ENCODE results near the gene TM7SF2.
"Not testable (repeated sequence)": the region's sequence is repeated elsewhere in the genome, so short reads cannot be mapped to it uniquely, and the experiment has no call there.

The TM7SF2 gene

DNA sequence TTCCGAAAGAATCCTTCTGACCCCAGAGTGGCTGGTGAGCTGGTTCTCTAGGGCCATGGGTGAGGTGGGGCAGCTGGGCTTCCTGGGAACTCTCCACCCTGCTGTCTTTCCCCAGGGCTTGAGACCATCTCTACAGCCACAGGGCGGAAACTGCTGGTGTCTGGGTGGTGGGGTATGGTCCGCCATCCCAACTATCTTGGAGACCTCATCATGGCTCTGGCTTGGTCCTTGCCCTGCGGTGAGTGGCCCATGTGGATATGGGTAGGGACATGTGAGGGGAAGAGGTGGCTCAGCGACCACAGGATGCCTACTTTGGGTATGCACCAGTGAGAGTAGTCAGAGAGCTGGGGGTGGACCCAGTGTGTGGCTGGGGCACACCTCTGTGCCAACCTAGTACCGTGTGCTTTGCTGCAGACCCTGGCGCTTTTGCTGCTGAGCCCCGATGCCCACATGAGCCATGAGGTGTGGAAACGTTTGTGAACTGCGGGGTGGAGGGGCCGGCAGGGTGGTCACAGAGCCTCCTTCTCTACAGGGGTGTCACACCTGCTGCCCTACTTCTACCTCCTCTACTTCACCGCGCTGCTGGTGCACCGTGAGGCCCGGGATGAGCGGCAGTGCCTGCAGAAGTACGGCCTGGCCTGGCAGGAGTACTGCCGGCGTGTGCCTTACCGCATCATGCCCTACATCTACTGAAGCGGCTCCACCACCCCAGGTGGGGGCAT, 3.9 kb downstream of the TM7SF2 start:
- no peak for DNase-seq

DNA sequence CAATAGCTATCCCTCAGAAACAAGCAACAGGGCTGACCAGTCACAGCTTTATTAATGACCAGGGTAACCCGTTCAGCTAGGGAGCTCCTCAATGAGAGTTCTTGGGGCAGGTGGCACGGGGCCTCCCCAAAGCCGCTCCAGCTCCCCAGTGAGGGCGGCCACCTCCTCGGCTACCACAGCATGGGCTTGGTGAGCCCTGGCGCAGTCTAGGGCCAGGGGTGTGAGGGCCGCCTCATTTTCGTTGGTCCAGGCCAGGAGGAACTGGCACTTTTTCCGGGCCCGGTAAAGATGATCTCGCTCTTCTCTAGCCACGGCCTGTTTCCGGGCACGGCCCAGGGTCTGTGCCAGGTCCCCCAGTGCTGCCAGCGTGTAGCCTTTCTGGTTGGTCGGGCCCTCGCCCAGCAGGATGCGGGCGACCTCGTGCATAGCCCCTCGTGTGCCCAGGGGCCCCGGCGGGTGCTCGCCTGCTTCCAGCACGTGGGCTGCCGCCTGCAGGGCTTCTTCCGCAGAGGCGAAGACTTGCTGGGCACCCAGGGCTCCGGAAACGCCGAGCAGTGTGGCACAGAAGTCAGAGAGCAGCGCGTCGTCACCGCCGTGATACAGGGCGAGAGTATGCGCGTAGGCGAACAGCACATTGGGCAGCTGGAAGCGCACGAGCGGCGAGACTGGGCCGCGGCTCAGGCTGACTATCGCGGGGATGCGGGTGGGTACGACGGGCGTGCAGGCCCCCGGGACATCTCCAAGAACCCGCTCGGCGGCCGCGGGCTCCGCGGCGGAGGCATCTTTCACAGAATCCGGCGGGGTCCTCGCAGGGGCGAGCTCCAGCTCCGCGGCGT, 4.9 kb downstream of the TM7SF2 start:
- peak; percentile 20 for DNase-seq

DNA sequence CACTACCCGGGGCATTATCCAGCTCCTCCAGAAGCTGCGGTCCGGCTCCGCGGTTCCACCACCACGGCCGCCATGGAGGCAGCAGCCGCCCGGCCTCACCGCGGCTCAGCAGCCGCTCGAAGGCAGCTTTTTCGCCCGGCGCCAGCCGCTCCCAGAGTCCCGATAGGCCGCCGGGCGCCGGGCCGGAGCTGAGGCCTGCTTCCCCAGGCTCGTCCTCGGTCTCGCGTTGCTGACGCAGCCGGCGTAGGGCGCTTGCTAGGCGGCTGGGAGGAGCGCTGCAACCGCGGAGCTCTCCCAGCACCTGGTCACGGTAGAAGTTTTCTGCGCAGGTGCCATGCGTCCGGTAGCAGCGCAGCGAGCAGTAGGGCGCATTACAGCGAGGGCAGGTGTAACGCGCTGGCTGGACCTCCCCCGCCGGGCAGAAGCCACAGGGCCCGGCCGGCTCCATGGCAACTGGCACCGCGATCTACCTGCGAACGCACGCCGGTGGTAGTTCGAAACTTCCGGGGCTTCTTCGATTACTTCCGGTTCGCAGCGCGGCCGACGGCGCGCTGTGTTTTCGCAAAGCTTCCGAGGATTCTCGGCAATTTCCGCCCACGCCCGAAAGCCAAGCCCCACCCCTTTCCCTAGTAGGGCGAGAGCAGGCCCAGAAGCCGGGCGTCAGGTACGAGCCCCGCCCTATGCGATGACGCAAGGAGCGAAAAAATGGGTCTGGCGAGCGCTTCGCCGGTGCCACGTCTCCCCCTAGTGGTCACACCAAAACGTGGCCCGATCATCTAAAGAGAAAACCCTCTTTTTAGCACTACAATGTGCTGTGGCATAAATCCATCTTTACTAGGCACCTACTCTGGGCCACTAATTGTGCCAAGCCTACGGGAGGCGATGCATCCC, 5.8 kb downstream of the TM7SF2 start, which contains the start of gene ZNHIT2:
Gene ZNHIT2, minus strand, starts transcription at position 496 of the 891 bp plus-strand sequence. Its CDS starts 48 bp downstream, at position 448.
- peak; percentile 99 for DNase-seq

DNA sequence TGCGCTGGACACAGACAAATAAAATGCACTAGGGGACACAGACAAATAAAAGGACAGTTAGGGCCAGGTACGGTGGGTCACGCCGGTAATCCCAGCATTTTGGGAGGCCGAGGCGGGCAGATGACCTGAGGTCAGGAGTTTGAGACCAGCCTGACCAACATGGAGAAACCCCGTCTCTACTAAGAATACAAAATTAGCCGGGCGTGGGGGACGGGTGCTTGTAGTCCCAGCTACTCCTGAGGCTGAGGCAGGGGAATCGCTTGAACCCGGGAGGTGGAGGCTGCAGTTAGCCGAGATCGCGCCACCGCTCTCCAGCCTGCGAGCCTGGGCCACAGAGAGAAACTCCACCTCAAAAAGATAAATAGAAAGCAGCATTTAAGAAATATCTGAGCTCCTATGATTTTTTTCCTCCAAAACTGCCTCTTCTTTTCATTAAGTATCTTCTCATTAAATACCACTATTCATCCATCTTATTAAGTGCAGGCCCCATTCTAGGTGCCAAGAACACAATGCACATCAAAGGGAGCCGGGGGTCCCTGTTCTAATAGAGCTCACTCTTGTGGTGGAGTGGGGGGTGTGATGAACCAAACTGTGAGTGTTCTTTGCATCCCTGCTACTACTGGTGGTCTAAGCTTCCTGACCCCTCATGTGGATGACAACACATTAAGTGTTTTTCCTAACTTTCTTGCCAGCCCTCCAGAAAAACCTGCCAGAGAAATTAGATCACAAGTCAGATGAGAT, 6.6 kb downstream of the TM7SF2 start:
- DNase-seq, result no peak

DNA sequence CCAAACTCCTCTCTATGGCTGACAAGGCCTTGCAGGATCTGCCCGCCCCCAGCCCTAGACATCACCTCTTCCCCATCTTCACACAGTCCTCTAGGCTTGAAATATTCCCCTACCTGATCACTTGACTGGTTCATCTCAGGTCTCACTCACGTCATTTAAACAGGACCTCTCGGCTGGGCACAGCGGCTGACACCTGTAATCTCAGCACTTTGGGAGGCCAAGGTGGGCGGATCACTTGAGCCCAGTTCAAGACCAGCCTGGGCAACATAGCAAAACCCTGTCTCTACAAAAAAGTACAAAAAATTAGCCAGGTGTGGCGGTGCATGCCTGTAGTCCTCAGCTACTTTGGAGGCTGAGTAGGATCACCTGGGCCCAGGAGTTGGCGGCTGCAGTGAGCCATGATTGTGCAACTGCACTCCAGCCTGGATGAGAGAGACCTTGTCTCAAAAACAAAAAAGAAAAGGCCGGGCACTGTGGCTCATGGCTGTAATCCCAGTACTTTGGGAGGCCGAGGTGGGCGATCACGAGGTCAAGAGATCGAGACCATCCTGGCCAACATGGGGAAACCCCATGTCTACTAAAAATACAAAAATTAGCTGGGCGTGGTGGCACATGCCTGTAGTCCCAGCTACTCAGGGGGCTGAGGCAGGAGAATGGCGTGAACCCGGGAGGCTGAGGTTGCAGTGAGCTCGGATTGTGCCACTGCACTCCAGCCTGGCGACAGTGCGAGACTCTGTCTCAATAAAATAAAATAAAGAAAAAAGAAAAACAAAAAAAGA, 7.4 kb downstream of the TM7SF2 start:
- not testable (repeated sequence) for DNase-seq

DNA sequence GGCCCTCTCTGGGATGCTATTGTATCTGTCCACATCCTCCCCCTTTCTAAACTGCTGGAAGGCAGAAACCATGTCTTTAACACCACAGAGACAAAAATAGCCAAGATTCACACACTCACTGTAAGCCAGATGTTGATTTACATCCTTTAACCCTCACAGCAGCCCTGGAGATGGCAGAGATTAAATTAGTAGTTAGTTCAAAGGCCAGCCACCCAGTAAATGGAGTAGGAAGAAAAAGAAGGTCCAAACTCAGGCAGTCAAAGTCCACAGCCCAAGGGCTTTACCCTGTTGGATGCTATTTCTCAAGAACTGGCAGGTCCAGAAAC, 8.0 kb downstream of the TM7SF2 start:
- DNase-seq, result no peak

DNA sequence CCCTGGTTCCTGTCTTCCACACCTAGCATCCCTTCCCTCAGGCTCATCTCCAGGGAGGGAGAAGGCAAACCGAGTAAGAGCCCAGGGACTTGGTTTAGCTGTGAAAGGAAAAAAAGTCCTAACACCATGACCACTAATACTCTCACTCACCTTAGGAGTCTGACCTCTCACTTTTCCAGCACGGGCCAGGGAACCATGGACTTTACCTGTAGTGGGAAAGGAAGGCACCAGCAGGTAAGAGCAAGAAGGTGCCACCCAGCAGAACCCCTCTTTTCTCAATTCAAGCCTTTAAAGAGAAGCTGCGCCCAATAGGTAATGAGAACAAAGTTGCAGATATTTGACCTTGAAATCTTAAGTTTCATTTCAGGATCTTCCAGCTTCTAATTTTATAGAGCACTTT, 9.2 kb downstream of the TM7SF2 start:
- DNase-seq, result no peak

DNA sequence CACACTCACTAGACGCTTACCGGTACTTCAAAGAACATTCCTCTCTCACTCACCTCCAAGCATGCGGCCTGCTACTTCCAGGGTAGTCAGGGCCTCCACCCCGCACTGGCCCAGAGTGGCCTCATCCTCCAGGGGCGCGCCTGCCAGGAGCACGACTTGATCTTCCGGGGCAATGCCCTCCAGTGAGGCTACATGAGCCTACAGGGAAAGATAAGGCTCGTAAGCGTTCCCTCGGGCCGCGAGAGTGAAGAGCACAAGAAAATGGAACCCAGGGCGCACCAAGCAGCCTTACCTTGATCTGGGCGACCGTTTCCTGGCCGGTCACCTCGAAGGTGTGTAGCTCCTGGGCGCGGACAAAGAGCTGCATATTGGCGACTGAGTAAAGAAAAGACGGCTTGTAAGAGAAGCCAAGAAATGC, 9.8 kb downstream of the TM7SF2 start:
- no peak for DNase-seq

DNA sequence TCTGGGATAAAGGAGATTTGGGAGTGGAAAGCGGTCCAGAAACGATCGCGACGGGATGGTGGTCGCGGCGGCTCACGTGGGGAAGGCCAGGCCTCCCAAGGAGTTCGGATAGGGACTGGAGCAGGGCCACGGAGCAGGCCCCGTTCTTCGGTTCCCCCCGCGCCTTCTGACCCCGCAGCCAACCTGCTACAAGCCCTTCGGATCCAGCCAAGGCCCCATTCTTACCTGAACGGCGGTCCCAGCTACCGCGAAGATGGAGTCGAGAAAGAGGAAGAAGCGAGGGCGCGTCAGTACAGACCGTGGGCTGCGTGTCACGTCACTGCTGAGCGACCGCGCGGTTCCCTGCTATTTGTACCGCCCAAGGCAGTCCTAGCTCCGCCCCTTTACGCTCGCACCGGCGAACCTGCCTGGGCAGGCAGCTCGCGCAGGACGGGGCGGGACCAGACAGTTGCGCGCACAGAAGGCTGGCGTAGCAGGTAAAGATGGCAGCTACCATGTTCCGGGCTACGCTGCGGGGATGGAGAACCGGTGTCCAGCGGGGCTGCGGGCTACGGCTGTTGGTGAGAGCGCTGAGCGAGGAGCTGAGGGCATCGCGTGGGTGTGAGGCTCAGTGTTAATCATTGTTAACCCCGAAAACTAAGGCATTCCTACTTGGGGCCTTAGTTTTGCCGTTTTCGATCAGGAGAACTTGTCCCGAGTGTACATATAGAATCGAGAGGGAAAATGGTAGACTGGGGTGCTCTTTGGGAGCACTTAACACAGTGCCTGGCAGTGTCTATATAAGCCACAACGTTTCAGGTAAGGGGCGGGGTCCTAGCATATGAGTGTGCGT, 10.4 kb downstream of the TM7SF2 start, which contains the start of the genes FAU and MRPL49:
Gene FAU, minus strand, starts transcription at position 270 of the 832 bp plus-strand sequence. CDS start 321 bp downstream, outside the sequence.
Gene MRPL49, plus strand, starts transcription at position 457 of the 832 bp plus-strand sequence. Its CDS starts 26 bp downstream, at position 483.
- DNase-seq, result peak; percentile 95

DNA sequence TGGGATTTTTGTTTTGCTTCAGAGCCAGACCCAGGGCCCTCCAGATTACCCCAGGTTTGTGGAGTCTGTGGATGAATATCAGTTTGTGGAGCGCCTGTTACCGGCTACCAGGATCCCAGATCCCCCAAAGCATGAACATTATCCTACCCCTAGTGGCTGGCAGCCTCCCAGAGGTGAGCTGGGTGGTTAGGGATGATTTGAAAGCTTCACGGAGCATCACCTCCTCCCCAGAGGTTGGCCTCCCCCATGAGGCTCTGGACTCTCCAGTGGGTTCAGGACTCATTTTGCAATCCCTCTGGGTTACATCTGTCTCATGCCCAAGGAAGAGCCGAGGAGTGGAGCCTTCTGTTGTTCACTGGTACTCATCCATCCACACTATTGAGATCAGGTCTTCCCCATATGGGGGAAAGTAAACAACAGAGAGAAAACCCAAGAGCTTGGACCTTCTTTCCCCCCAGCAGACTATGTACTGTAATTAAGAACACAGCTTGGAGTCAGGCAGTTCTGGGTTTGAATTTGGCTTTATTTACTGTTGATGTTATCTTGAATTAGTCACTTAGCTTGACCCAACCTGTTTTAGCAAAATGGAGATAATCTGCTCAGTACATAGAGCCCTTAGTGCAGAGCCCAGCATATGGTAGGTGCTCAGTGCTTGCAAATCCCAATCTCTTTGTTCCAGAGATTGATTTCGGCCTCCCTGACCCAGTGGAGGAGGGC, 13.0 kb downstream of the TM7SF2 start:
- DNase-seq, result no peak

DNA sequence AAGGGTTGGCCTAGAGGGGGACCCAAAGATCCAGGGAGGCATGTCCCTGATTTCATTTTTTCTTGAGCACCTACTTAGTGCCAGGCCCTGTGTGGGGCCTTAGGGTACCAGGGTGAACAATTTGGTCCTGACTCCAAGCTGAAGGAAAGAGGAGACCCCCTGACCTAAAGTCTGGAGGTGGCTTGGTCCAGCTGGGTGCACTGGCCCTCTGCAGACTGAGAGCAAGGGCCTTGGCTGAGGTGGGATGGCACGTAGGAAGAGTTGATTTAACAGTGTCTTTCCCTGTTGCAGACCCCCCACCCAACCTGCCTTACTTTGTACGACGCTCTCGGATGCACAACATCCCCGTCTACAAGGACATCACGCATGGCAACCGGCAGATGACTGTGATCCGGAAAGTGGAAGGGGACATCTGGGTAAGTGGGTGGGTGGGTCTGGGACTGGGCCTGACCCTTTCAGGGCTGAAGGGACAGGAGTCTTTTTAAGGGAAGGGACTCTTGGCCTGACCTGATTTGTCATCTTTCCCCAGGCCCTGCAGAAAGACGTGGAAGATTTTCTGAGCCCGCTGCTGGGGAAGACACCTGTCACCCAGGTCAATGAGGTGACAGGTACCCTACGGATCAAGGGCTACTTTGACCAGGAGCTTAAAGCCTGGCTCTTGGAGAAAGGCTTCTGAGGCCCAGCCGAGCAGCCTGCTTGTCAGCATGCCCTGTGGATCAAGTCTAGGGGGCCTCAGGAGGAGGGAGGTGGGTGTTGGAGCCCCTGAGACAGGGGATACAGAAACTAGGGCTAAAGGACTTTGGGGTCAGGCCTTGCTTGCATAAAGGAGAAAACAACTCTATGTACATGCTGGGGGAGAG, 13.8 kb downstream of the TM7SF2 start:
- DNase-seq, result no peak

DNA sequence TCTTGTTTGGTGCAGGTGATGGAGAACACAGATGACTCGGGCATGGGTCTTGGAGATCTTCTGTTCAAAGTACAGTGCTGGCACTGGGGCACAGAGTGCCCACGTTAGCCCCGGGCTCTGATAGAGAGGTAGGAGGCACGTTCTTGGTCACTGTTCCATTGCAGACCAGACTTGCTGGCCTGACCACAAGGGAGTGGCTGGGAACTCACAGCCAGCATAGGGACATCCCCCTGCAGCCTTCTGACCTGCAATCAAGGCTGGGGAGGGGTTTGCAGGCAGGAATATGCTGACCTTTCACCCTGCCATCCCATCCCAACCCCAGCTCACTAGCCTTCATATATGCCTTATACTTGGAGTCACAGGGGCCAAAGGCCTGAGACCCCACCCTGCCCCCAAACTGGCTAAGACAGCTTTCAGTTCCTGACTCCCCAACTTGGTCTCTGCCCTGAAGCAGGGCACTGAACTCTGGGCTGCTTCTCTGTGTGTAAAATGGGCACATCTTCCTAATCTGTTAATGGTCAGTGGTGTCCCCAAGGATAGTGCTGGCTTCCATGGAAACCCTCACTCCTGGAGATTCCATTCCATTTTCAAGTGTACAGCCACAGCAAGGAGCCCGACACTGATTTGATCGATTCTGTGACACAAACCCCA, 15.1 kb downstream of the TM7SF2 start:
- no peak for DNase-seq

DNA sequence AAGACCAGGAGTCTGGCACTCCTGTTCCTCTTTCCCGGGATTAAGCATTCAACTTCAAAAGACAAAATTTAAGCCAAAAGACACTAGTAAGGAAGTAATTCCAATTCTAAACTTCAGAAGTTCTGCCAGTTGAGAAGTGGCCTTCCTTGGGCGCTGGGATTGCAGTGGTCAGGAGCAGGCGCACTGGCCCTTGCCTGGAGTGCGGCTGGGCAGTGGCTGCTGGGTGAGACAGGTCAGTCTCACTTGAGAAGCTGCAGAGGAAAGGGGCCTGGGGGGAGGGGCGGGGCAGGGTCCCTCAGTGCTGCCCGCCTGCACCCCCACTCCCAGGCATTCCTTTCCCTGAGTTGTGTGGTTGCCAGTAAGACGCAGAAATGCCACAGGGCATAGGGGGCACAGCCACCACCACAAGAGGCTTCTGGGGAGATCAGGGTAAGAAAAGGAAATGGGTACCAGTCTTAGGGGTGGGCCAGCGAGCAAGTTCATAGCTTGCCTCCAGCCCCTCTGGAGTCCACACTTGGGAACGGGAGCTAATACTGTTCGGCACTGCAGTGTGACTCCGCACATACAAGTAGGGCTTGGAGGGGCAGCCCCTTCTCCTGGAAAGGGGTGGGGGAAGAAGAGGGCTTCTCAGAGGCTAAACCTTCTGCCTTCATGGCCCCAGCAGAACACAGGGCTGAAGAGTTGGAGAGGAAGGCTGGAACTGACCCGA, 16.0 kb downstream of the TM7SF2 start:
- DNase-seq, result no peak

DNA sequence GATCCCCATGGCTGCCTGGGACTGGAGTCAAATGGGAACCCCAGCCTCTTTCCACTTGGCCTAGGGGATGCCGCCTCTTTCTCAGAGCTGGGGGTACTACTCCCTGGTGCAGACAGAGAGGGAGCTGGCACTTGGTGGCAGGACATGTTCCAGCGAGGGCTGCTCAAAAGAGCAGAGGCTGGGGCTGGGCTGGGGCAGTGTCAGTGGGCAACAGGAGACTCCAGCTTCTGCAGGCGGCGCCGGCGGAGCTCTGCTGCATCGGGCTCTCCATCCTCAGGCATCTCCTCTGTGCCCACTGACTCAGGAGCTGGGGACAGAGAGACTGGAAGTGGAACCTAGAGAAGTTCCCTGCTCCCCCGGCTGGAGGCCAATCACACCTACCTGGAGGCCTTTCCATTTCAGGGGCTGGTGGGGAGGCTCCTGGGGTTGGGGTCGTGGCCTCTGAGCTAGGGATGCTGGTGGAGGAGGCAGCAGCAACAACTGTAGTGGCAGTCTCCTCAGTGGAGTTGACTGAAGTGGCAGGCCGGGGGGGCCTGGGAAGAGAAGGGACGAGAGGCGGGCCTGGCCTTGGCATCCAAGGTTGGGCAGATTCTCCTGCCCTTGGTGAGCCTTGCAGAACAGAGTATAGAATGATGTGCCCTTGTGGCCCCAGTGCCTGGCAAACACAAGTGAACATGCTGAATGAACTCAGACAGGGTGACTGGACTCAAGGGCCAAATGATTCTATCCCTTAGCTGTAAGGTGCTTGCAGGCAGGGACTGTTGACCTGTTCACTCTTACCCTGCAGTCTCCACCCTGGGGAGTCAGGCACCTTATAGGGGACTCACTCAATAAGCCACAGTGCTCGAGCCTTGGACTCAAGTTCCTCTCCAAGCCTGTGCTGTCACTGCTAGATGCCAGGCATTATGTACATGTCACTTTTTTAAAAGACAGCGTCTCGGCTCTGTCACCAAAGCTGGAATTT, 16.8 kb downstream of the TM7SF2 start:
- no peak for DNase-seq

DNA sequence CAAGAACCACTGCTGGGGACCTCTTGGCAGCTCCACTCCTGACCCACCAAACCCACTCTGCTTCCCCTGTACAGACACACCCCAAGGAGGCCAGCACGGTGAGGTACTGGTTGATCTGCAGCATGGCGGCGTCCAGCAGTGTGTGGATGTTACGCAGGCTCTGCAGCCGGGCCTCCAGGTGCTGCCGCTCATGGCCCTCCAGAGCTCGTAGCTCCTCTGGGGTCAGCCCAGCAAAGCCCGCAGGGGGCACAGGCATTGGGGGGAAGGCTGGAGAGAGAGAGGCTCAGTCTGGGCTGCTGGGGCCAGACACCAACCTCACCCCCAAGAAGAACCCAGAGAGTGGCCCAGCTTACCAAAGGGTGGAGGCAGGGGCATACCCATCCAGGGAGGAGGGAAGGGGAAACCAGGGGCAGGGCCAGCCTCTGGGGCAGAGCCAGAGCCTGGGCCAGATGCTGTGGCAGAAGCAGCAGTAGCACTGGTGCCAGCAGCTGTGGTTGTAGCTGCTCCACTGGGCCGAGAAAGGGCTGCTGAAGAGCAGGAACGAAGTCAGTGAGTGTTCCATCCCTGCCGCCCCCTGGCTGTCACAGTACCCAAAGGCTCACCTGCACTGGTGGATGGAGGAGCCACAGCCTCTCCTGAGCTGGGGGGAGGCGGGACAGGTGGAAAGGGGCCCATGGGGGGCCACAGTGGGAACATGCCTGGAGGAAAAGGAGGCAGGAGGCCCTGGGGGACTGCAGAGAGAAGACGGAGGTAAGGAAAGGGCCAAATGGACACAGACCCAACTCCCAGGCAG, 18.2 kb downstream of the TM7SF2 start:
- DNase-seq, result no peak

Data from fibroblast of skin of scalp (primary cell).